Naive thymus-derived CD4-positive, alpha-beta T cell (primary cell): ENCODE data around the gene ZNF662. TPM values are rescaled to one million over a fixed set of nuclear protein-coding genes. Genes with fewer than 3 reads are reported as not detected.

Experiments used
- ATAC-seq: fragments of 150-1000 bp; cut with Tn5 transposase; 2 replicates; pipeline ENCODE4 v1.10.0; 2021; ENCODE audit warnings: mild to moderate bottlenecking, moderate library complexity
- CTCF ChIA-PET: fragments of 350-600 bp; sonication (Branson Sonifier 250); formaldehyde crosslinking; loops from one replicate; lab custom pipeline; 2021; ENCODE audit warnings: antibody characterized with exemption; lab: Charles Lee
- POLR2A ChIA-PET: fragments of 350-600 bp; sonication (Branson Sonifier 250); formaldehyde crosslinking; loops from one replicate; lab custom pipeline; 2021; ENCODE audit warnings: antibody characterized with exemption, inconsistent platforms; lab: Charles Lee
- DNase-seq, 9 donors: peaks; one replicate each; pipeline versions ENCODE4 v3.0.0 to v3.0.0-alpha.2; 2020 to 2022; ENCODE audit warnings: mixed read lengths in 1 of 9
- H3K27ac ChIP-seq: one replicate; pipeline ENCODE4 v1.7.0; 2013; ENCODE audit warnings: mild to moderate bottlenecking, low read depth, low read length, moderate library complexity
- H3K27me3 ChIP-seq, 2 donors: one replicate each; pipeline ENCODE4 v1.7.0; 2013; ENCODE audit warnings: low read length in 2 of 2, mild to moderate bottlenecking in 2 of 2, moderate library complexity in 2 of 2; ENCODE audit not compliant: control insufficient read depth in 2 of 2, insufficient read depth in 2 of 2
- H3K36me3 ChIP-seq, 3 experiments: 1 replicate in 2 of 3; 2 replicates in 1 of 3; pipeline ENCODE4 v1.7.0; 2013; ENCODE audit warnings: low read length in 3 of 3, mild to moderate bottlenecking in 3 of 3, moderate library complexity in 1 of 3; ENCODE audit not compliant: insufficient read depth in 3 of 3, control insufficient read depth in 2 of 3
- H3K4me1 ChIP-seq, 2 donors: one replicate each; pipeline ENCODE4 v1.7.0; 2013; ENCODE audit warnings: low read length in 2 of 2, mild to moderate bottlenecking in 2 of 2, moderate library complexity in 1 of 2; ENCODE audit not compliant: control insufficient read depth in 2 of 2, insufficient read depth in 2 of 2
- H3K4me3 ChIP-seq: 2 replicates; pipeline ENCODE4 v1.7.0; 2013; ENCODE audit warnings: mild to moderate bottlenecking, low read length
- H3K9me3 ChIP-seq, 3 experiments: 1 replicate in 2 of 3; 2 replicates in 1 of 3; pipeline ENCODE4 v1.7.0; 2013; ENCODE audit warnings: low read length in 3 of 3; ENCODE audit not compliant: control insufficient read depth in 2 of 3
- H3K27ac Mint-ChIP-seq, 9 donors: one replicate each; pipeline ENCODE4 v1.8.0; 2020 to 2022; ENCODE audit warnings: mixed read lengths in 9 of 9, mild to moderate bottlenecking in 8 of 9, moderate library complexity in 5 of 9, inconsistent platforms in 2 of 9
- H3K27me3 Mint-ChIP-seq, 5 donors: one replicate each; pipeline ENCODE4 v1.8.0; 2021 to 2022; ENCODE audit warnings: mixed read lengths in 5 of 5, mild to moderate bottlenecking in 1 of 5
- H3K36me3 Mint-ChIP-seq, 5 donors: one replicate each; pipeline ENCODE4 v1.8.0; 2020 to 2022; ENCODE audit warnings: mixed read lengths in 5 of 5, mild to moderate bottlenecking in 3 of 5, inconsistent platforms in 1 of 5
- H3K4me1 Mint-ChIP-seq, 7 donors: one replicate each; pipeline ENCODE4 v1.8.0; 2020 to 2022; ENCODE audit warnings: mixed read lengths in 7 of 7, mild to moderate bottlenecking in 3 of 7, inconsistent platforms in 1 of 7
- H3K4me3 Mint-ChIP-seq, 10 donors: one replicate each; pipeline ENCODE4 v1.8.0; 2020 to 2022; ENCODE audit warnings: mild to moderate bottlenecking in 10 of 10, mixed read lengths in 10 of 10, moderate library complexity in 6 of 10, inconsistent platforms in 2 of 10
- H3K9me3 Mint-ChIP-seq, 11 donors: one replicate each; pipeline ENCODE4 v1.8.0; 2020 to 2022; ENCODE audit warnings: mixed read lengths in 11 of 11, mild to moderate bottlenecking in 4 of 11, inconsistent platforms in 1 of 11, moderate library complexity in 1 of 11
- intact Hi-C, 2 donors: fragments of 100-400 bp; cut with micrococcal nuclease; formaldehyde crosslinking; loops; one replicate each; pipeline ENCODE4 v1.15.1; 2023
- polyA plus RNA-seq, 2 donors: library from polyadenylated mRNA; unstranded; fragments of 300-500 nt; fragmentation: Illumina TruSeq; gene quantifications; one replicate each; pipeline ENCODE4 v1.2.3, GENCODE V29; 2021
- total RNA-seq, 6 experiments: library from RNA in 5 of 6; stranded (reverse) in 5 of 6; gene quantifications; 1 replicate in 5 of 6; 2 replicates in 1 of 6; pipeline ENCODE4 v1.2.3 and lab custom pipeline; 2021 to 2026

ZNF662 gene
- total and polyA plus RNA-seq, 7 experiments from 2014 or later, result 0.12 to 10.4 (median 4.7) TPM

DNA sequence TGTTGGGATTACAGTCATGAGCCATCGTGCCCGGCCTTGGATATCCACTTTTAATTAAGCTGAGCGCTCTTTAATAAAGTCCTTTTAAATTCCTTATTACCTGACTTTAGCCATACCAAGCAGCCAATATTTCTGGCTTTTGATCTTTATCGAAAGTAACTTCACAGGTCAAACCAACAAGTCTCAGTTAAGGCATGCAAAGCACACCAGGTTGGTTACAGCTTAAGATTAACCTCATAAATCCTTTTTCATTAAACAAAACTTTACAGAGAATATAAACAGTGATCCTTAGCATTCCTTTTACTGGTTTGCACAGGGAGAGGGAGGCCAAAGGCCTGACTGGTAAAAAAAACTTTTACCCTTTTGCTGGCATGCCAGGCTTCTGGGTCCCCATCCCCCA is 17.7 kb downstream of the ZNF662 start:
- H3K27ac ChIP-seq, result no peak overlapping the region
- no peaks in the 10 kb centered on the region for H3K9me3 ChIP-seq
- Mint-ChIP-seq H3K27me3 (no peaks in the 10 kb centered on the region), H3K9me3 (peaks cover 4 to 39% (median 10%) of the 10 kb centered on the region in 11 donors), H3K4me3 (no peak overlapping the region), H3K4me1 (peaks cover 0 to 14% (median 12%) of the 10 kb centered on the region in 7 donors), H3K27ac (no peak overlapping the region), H3K36me3 (peaks cover 0 to 19% (median 3%) of the 10 kb centered on the region in 5 donors)
- POLR2A ChIA-PET, result no interaction called here
- ATAC-seq (no peak), DNase-seq (no peak)
- no peaks in the 10 kb centered on the region for H3K36me3 ChIP-seq
- no peak overlapping the region for H3K4me3 ChIP-seq
- CTCF ChIA-PET, result no interaction called here
- peaks cover 0 to 10% of the 10 kb centered on the region in 2 donors for H3K4me1 ChIP-seq
- intact Hi-C loops, result no loop called here
- H3K27me3 ChIP-seq, result no peaks in the 10 kb centered on the region

GRCh38 chr3:42926310-42926709 is 20.4 kb downstream of the ZNF662 start:
- Histone ChIP-seq H3K4me3 (no peak overlapping the region), H3K9me3 (no peaks in the 10 kb centered on the region), H3K27me3 (no peaks in the 10 kb centered on the region), H3K27ac (no peak overlapping the region), H3K36me3 (no peaks in the 10 kb centered on the region), H3K4me1 (peaks cover 0 to 10% of the 10 kb centered on the region in 2 donors)
- Mint-ChIP-seq H3K4me1 (peaks cover 0 to 14% (median 12%) of the 10 kb centered on the region in 7 donors), H3K36me3 (peaks cover 0 to 15% (median 3%) of the 10 kb centered on the region in 5 donors), H3K4me3 (no peak overlapping the region), H3K27ac (peak overlapping the region in 5 of 9 donors; percentile 2 to 51 (median 39)), H3K9me3 (peaks cover 0 to 15% (median 5%) of the 10 kb centered on the region in 11 donors), H3K27me3 (no peaks in the 10 kb centered on the region)
- ATAC-seq (peak; percentile 37), DNase-seq (no peak)
- intact Hi-C loops, result no loop called here
- ChIA-PET CTCF (no interaction called here), POLR2A (no interaction called here)

DNA sequence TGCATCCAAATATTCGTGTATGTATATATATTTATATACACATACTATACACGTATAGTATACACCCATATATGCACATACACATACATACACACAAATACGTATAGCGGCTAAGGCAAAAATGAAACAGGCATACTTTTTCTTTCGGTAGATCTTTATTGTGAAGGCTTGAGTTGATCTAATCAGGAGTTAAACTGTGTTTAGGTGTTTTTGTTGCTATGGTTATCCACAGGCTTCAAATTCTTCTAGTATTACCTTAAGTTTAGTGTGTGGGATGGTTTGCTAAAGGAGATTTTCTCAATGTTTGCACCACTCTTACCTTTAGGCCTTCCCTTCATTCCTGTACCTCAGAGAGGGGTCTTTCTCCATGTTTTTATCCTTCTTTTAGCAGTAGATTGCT is 28.2 kb downstream of the ZNF662 start:
- Histone ChIP-seq H3K27me3 (no peaks in the 10 kb centered on the region), H3K9me3 (no peaks in the 10 kb centered on the region), H3K27ac (no peak overlapping the region), H3K4me1 (peaks cover 9 to 22% of the 10 kb centered on the region in 2 donors), H3K36me3 (no peaks in the 10 kb centered on the region), H3K4me3 (no peak overlapping the region)
- intact Hi-C loops, result no loop called here
- peaks cover 0 to 13% (median 0%) of the 10 kb centered on the region in 11 donors for H3K9me3 Mint-ChIP-seq
- peak overlapping the region in 1 of 10 donors; percentile 2 for H3K4me3 Mint-ChIP-seq
- peaks cover 8 to 47% (median 35%) of the 10 kb centered on the region in 7 donors for H3K4me1 Mint-ChIP-seq
- ChIA-PET CTCF (no interaction called here), POLR2A (no interaction called here)
- no peak for DNase-seq
- peaks cover 0 to under 1% (median 0%) of the 10 kb centered on the region in 5 donors for H3K27me3 Mint-ChIP-seq
- peak overlapping the region in 1 of 9 donors; percentile 79 for H3K27ac Mint-ChIP-seq
- H3K36me3 Mint-ChIP-seq, result peaks cover 0 to 5% (median 0%) of the 10 kb centered on the region in 5 donors
- ATAC-seq, result no peak

DNA sequence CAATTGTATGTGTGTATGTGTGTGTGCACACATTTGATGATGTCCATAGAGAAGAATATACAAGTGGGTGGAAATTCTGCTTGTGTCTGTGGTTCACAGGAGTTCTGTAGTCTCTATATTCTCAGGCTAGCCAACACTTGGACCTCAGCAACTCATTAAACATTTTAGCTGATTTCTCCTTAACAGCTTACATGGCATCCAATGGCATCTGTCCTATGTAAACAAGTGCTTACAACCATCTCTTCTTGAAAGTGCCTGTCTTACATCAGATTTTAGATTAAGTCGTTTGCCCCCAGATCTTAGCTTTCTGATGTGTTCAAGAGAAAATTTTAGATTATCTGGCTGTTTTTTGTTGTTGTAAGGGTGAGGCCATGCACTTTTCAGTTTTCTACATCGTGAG is 29.0 kb downstream of the ZNF662 start:
- CTCF ChIA-PET, result interaction anchor here (0.7 kb wide), 1 partner anchor 27 kb away, joined by 3 read pairs; no protein-coding TSS in a partner anchor
- H3K27me3 Mint-ChIP-seq, result peaks cover 0 to 2% (median 0%) of the 10 kb centered on the region in 5 donors
- intact Hi-C loops, result no loop called here

DNA sequence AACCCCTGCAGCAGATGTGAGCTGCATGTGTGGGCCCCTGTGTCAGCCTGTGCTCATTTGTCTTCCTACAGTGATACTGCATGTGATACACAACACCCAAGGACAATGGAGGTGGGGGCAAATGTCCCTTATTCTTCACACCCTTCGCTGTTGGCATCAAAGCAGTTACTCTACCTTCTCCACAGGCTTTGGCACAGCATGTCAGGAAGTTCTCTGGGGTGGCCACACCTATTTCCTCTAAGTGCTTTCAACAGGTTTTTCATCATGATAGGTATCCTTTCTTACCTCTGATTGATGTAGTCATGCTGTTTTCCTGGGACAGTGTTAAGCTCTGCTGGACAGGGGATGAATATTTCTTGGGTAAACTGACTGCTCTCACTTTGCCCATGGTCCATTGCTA is 29.5 kb downstream of the ZNF662 start:
- POLR2A ChIA-PET, result interaction anchor here (0.7 kb wide), 1 partner anchor 454 kb away, joined by 4 read pairs; no protein-coding TSS in a partner anchor

More for the DNA sequence above, 29.0 kb downstream of the ZNF662 start:
- H3K27ac Mint-ChIP-seq, result peak overlapping the region in 4 of 9 donors; percentile 1 to 81 (median 54)
- Histone ChIP-seq H3K4me1 (peaks cover 9 to 22% of the 10 kb centered on the region in 2 donors), H3K27me3 (no peaks in the 10 kb centered on the region), H3K4me3 (no peak overlapping the region), H3K27ac (no peak overlapping the region), H3K9me3 (no peaks in the 10 kb centered on the region), H3K36me3 (no peaks in the 10 kb centered on the region)
- DNase-seq, result no peak
- H3K9me3 Mint-ChIP-seq, result peaks cover 0 to 13% (median 0%) of the 10 kb centered on the region in 11 donors
- H3K4me1 Mint-ChIP-seq, result peaks cover 8 to 47% (median 35%) of the 10 kb centered on the region in 7 donors
- peaks cover 0 to 5% (median 0%) of the 10 kb centered on the region in 5 donors for H3K36me3 Mint-ChIP-seq
- no peak for ATAC-seq
- POLR2A ChIA-PET, result interaction anchor here (0.7 kb wide), 1 partner anchor 455 kb away, joined by 4 read pairs; no protein-coding TSS in a partner anchor
- H3K4me3 Mint-ChIP-seq, result peak overlapping the region in 5 of 10 donors; percentile 16 to 70 (median 58)

GRCh38 chr3:42936157-42936981 is 30.4 kb downstream of the ZNF662 start:
- ChIA-PET CTCF (interaction anchor here (0.6 kb wide), 1 partner anchor 571 kb away, joined by 3 read pairs; no protein-coding TSS in a partner anchor), POLR2A (no interaction called here)
- ATAC-seq, result no peak
- Mint-ChIP-seq H3K9me3 (peaks cover 0 to 13% (median 0%) of the 10 kb centered on the region in 11 donors), H3K4me3 (peak overlapping the region in 7 of 10 donors; percentile 14 to 70 (median 29)), H3K36me3 (peaks cover 0 to 5% (median 0%) of the 10 kb centered on the region in 5 donors), H3K4me1 (peaks cover 8 to 47% (median 35%) of the 10 kb centered on the region in 7 donors), H3K27ac (peak overlapping the region in 6 of 9 donors; percentile 29 to 81 (median 74)), H3K27me3 (peaks cover 0 to 2% (median 0%) of the 10 kb centered on the region in 5 donors)
- DNase-seq, result no peak
- Histone ChIP-seq H3K27me3 (no peaks in the 10 kb centered on the region), H3K4me1 (peaks cover 9 to 22% of the 10 kb centered on the region in 2 donors), H3K27ac (no peak overlapping the region), H3K4me3 (no peak overlapping the region), H3K36me3 (no peaks in the 10 kb centered on the region), H3K9me3 (no peaks in the 10 kb centered on the region)
- intact Hi-C loops, result no loop called here

More for the DNA sequence above, 29.5 kb downstream of the ZNF662 start:
- Histone ChIP-seq H3K4me1 (peaks cover 9 to 22% of the 10 kb centered on the region in 2 donors), H3K27me3 (no peaks in the 10 kb centered on the region), H3K36me3 (no peaks in the 10 kb centered on the region), H3K27ac (no peak overlapping the region), H3K9me3 (no peaks in the 10 kb centered on the region), H3K4me3 (no peak overlapping the region)
- Mint-ChIP-seq H3K27me3 (peaks cover 0 to 2% (median 0%) of the 10 kb centered on the region in 5 donors), H3K9me3 (peaks cover 0 to 13% (median 0%) of the 10 kb centered on the region in 11 donors), H3K4me3 (peak overlapping the region in 8 of 10 donors; percentile 40 to 72 (median 58)), H3K27ac (peak overlapping the region in 7 of 9 donors; percentile 7 to 82 (median 35)), H3K4me1 (peaks cover 8 to 47% (median 35%) of the 10 kb centered on the region in 7 donors), H3K36me3 (peaks cover 0 to 5% (median 0%) of the 10 kb centered on the region in 5 donors)
- ATAC-seq (peak; percentile 54), DNase-seq (peak in 6 of 9 donors; percentile 31 to 52 (median 46))
- intact Hi-C loops, result no loop called here
- CTCF ChIA-PET, result interaction anchor here (0.7 kb wide), 1 partner anchor 27 kb away, joined by 3 read pairs; no protein-coding TSS in a partner anchor
